DND-41 (cell line): ENCODE measurements around the gene FAM180A.
A peak's percentile ranks its signal among the peaks of the same experiment; 100 is the strongest.
"Not testable (repeated sequence)": the region's sequence is repeated elsewhere in the genome, so short reads cannot be mapped to it uniquely, and the experiment has no call there.

Source experiments
- ATAC-seq: fragments of 200-7000 bp; cut with Tn5 transposase; 3 replicates; pipeline ENCODE4 v1.9.1; 2021; ENCODE audit warnings: low read depth; ENCODE audit not compliant: insufficient read depth
- DNase-seq: peaks from one replicate; pipeline ENCODE4 v3.0.0-alpha.2; 2020
- H2AFZ ChIP-seq: 2 replicates; pipeline ENCODE4 v1.6.0; 2012; ENCODE audit warnings: low read depth, low read length
- H3K27ac ChIP-seq: 2 replicates; pipeline ENCODE4 v1.5.1; 2012; ENCODE audit warnings: low read length, inconsistent platforms
- H3K27me3 ChIP-seq: fragments of 200-600 bp; sonication (generic); 2 replicates; pipeline ENCODE4 v1.6.0; 2012; ENCODE audit warnings: low read length, mild to moderate bottlenecking, inconsistent platforms; ENCODE audit not compliant: insufficient read depth, poor library complexity
- H3K36me3 ChIP-seq: 2 replicates; pipeline ENCODE4 v1.5.1; 2012; ENCODE audit warnings: low read length, inconsistent platforms; ENCODE audit not compliant: insufficient read depth
- H3K4me1 ChIP-seq: 2 replicates; pipeline ENCODE4 v1.5.1; 2012; ENCODE audit warnings: mild to moderate bottlenecking, low read length; ENCODE audit not compliant: insufficient read depth
- H3K4me2 ChIP-seq: 2 replicates; pipeline ENCODE4 v1.6.0; 2012; ENCODE audit warnings: mild to moderate bottlenecking, moderate library complexity, low read length, inconsistent platforms; ENCODE audit not compliant: insufficient read depth
- H3K4me3 ChIP-seq, 2 experiments: fragments of 200-600 bp in 1 of 2; shearing (Covaris generic) in 1 of 2; 2 replicates each; pipeline ENCODE4 v1.5.1; 2012 to 2016; ENCODE audit warnings: inconsistent platforms in 2 of 2, low read length in 2 of 2, mild to moderate bottlenecking in 2 of 2, low read depth in 1 of 2, moderate library complexity in 1 of 2
- H3K79me2 ChIP-seq: 2 replicates; pipeline ENCODE4 v1.6.0; 2012; ENCODE audit warnings: low read length, inconsistent platforms; ENCODE audit not compliant: insufficient read depth
- H3K9ac ChIP-seq: 2 replicates; pipeline ENCODE4 v1.6.0; 2012; ENCODE audit warnings: low read depth, mild to moderate bottlenecking, inconsistent platforms, low read length, moderate library complexity
- H3K9me3 ChIP-seq: 2 replicates; pipeline ENCODE4 v1.5.1; 2012; ENCODE audit warnings: low read length, moderate library complexity, mild to moderate bottlenecking, inconsistent platforms; ENCODE audit not compliant: insufficient read depth, severe bottlenecking
- H4K20me1 ChIP-seq: 2 replicates; pipeline ENCODE4 v1.6.0; 2012; ENCODE audit warnings: low read length; ENCODE audit not compliant: insufficient read depth
- CTCF ChIP-seq: IDR thresholded peaks from 2 replicates; pipeline ENCODE4 v1.5.1; 2012; ENCODE audit warnings: borderline replicate concordance, low read length, moderate library complexity, mild to moderate bottlenecking; ENCODE audit not compliant: poor library complexity, severe bottlenecking; ENCODE audit errors: extremely low read depth
- EZH2 ChIP-seq: IDR thresholded peaks from 3 replicates; pipeline ENCODE4 v1.6.1; 2012; ENCODE audit warnings: borderline replicate concordance, low read depth, mild to moderate bottlenecking, moderate library complexity, low read length, inconsistent platforms; ENCODE audit not compliant: severe bottlenecking

The FAM180A gene

GRCh38 chr7:135777626-135778398 lies 29.2 kb upstream of the FAM180A start:
- Histone ChIP-seq H3K4me1 (peaks cover 15% of the 10 kb centered on the region), H3K9ac (no peak overlapping the region), H3K27me3 (peaks cover 2% of the 10 kb centered on the region), H3K79me2 (no peaks in the 10 kb centered on the region), H3K4me2 (no peak overlapping the region), H4K20me1 (no peaks in the 10 kb centered on the region), H2AFZ (no peak overlapping the region), H3K27ac (no peak overlapping the region), H3K36me3 (no peaks in the 10 kb centered on the region), H3K9me3 (no peaks in the 10 kb centered on the region), H3K4me3 (no peak overlapping the region)
- no peak for TF ChIP-seq CTCF
- TF ChIP-seq EZH2: no peak
- no peak for ATAC-seq
- DNase-seq: no peak

- H3K79me2 ChIP-seq, H3K4me3 ChIP-seq, H2AFZ ChIP-seq, H3K4me2 ChIP-seq, H4K20me1 ChIP-seq, H3K9me3 ChIP-seq, DNase-seq, H3K27me3 ChIP-seq, H3K9ac ChIP-seq, ATAC-seq, H3K27ac ChIP-seq, H3K36me3 ChIP-seq: not testable (repeated sequence)
- peaks cover 31% of the 10 kb centered on the region for H3K4me1 ChIP-seq
Measured at GRCh38 chr7:135775915-135776314, 27.3 kb upstream of the FAM180A start.

- DNase-seq (no peak), ATAC-seq (no peak)
- TF ChIP-seq EZH2 (no peak), CTCF (no peak)
- Histone ChIP-seq H3K4me2 (no peak overlapping the region), H3K9ac (no peak overlapping the region), H3K79me2 (no peaks in the 10 kb centered on the region), H3K4me1 (peaks cover 31% of the 10 kb centered on the region), H3K27ac (no peak overlapping the region), H3K9me3 (no peaks in the 10 kb centered on the region), H4K20me1 (no peaks in the 10 kb centered on the region), H2AFZ (no peak overlapping the region), H3K36me3 (no peaks in the 10 kb centered on the region), H3K27me3 (peaks cover 2% of the 10 kb centered on the region), H3K4me3 (no peak overlapping the region)
Measured at GRCh38 chr7:135775230-135775629, 26.6 kb upstream of the FAM180A start.

GRCh38 chr7:135774284-135774683 lies 25.7 kb upstream of the FAM180A start:
- Histone ChIP-seq H3K9me3 (no peaks in the 10 kb centered on the region), H3K27me3 (peaks cover 2% of the 10 kb centered on the region), H4K20me1 (no peaks in the 10 kb centered on the region), H3K4me2 (no peak overlapping the region), H3K79me2 (no peaks in the 10 kb centered on the region), H3K4me3 (no peak overlapping the region), H3K9ac (no peak overlapping the region), H3K27ac (no peak overlapping the region), H3K4me1 (peaks cover 31% of the 10 kb centered on the region), H3K36me3 (no peaks in the 10 kb centered on the region), H2AFZ (peak overlapping the region; percentile 42; the same call in 1 of the 2 replicates)
- DNase-seq (no peak), ATAC-seq (no peak)
- TF ChIP-seq EZH2: no peak
- TF ChIP-seq CTCF: no peak
